Thyroid gland (tissue), 4 donors: ENCODE results near the gene POMT1. TPM values are rescaled to one million over a fixed set of nuclear protein-coding genes. Genes with fewer than 3 reads are reported as not detected.

Source experiments
- DNase-seq, 2 donors: peaks; one replicate each; pipeline ENCODE4 v3.0.0-alpha.2; 2019
- H3K27ac ChIP-seq, 3 donors: fragments of 200-600 bp; sonication (generic); 1 replicate in 2 of 3; 2 replicates in 1 of 3; pipeline ENCODE4 v1.5.1; 2016 to 2019; ENCODE audit warnings: mild to moderate bottlenecking in 1 of 3, moderate library complexity in 1 of 3
- H3K27me3 ChIP-seq: fragments of 200-600 bp; sonication (generic); one replicate; pipeline ENCODE4 v1.5.1; 2019
- H3K36me3 ChIP-seq, 2 donors: fragments of 200-600 bp; sonication (generic); one replicate each; pipeline ENCODE4 v1.5.1; 2016 to 2019
- H3K4me1 ChIP-seq, 2 donors: fragments of 200-600 bp; sonication (generic); one replicate each; pipeline ENCODE4 v1.5.1; 2017 to 2019
- H3K4me3 ChIP-seq, 3 donors: fragments of 200-600 bp; sonication (generic); replicated peaks in 1 of 3; 1 replicate in 2 of 3; 2 replicates in 1 of 3; pipeline ENCODE4 v1.5.1; 2016; ENCODE audit warnings: mild to moderate bottlenecking in 1 of 3
- H3K9me3 ChIP-seq: fragments of 200-600 bp; sonication (generic); one replicate; pipeline ENCODE4 v1.5.1; 2017
- CTCF ChIP-seq, 6 experiments: fragments of 200-600 bp in 3 of 6; fragments of 450-650 bp in 3 of 6; sonication (generic) in 3 of 6; IDR thresholded peaks; one replicate each; pipeline ENCODE4 v1.5.1; 2016 to 2019; ENCODE audit warnings: antibody characterized with exemption in 6 of 6, mild to moderate bottlenecking in 2 of 6, inconsistent platforms in 1 of 6, moderate library complexity in 1 of 6
- POLR2A ChIP-seq, 2 donors: fragments of 450-650 bp; IDR thresholded peaks; one replicate each; pipeline ENCODE4 v1.6.1; 2017; ENCODE audit warnings: antibody characterized with exemption in 2 of 2, mild to moderate bottlenecking in 2 of 2, moderate library complexity in 1 of 2
- WGBS, 2 donors: methylation state at CpG; one replicate each; pipeline ENCODE4 v1.1.5; 2017; 5-methylcytosine and 5-hydroxymethylcytosine counted together
- intact Hi-C: fragments of 100-400 bp; cut with DNase I; formaldehyde crosslinking; loops from one replicate; pipeline ENCODE4 v1.15.1; 2023
- total RNA-seq, 4 donors: library from RNA; depleted of rRNA; stranded (reverse); fragments of >200 nt; gene quantifications; one replicate each; pipeline ENCODE4 v1.2.3, GENCODE V29; 2016

The POMT1 gene
- total RNA-seq, 4 donors from 2014 or later = 21.8 to 51.0 (median 33.9) TPM

- WGBS, 2 donors = 95 to 97% methylated on average over 10 of the region's 10 CpGs
- TF ChIP-seq CTCF (IDR thresholded peaks at IDR 0.05) (no peak), POLR2A (IDR thresholded peaks at IDR 0.05) (no peak)
- Histone ChIP-seq H3K4me1 (no peaks in the 10 kb centered on the region), H3K27me3 (no peaks in the 10 kb centered on the region), H3K36me3 (peaks cover 56 to 63% of the 10 kb centered on the region in 2 donors), H3K27ac (no peak overlapping the region), H3K4me3 (no peak overlapping the region), H3K9me3 (no peaks in the 10 kb centered on the region)
- intact Hi-C loops = no loop called here
- DNase-seq = no peak
Observed at GRCh38 chr9:131521203-131521602, 18.5 kb downstream of the POMT1 start.

DNA sequence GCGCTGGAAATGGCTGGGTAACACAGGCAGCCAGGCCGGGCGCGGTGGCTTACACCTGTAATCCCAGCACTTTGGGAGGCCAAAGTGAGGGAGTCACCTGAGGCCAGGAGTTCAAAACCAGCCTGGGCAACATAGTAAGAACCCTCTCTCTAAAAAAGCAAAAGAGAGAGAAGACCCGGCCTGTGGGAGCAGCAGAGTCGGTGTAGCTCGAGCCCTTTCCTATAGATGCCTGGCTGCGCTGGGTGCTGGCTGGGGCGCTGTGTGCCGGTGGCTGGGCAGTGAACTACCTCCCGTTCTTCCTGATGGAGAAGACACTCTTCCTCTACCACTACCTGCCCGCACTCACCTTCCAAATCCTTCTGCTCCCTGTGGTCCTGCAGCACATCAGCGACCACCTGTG lies 19.1 kb downstream of the POMT1 start:
- Histone ChIP-seq H3K36me3 (peaks cover 56 to 61% of the 10 kb centered on the region in 2 donors), H3K9me3 (no peaks in the 10 kb centered on the region), H3K27ac (no peak overlapping the region), H3K27me3 (no peaks in the 10 kb centered on the region), H3K4me1 (no peaks in the 10 kb centered on the region), H3K4me3 (no peak overlapping the region)
- TF ChIP-seq CTCF (IDR thresholded peaks at IDR 0.05) = no peak
- TF ChIP-seq POLR2A (IDR thresholded peaks at IDR 0.05) = no peak
- 95 to 98% methylated on average over 13 of the region's 13 CpGs for WGBS, 2 donors
- DNase-seq = no peak
- intact Hi-C loops = no loop called here

GRCh38 chr9:131522257-131523085 lies 19.8 kb downstream of the POMT1 start:
- H3K9me3 ChIP-seq = no peaks in the 10 kb centered on the region
- H3K4me3 ChIP-seq = no peak overlapping the region
- 92 to 94% methylated on average over 26 to 28 of the region's 29 CpGs for WGBS, 2 donors
- H3K27ac ChIP-seq = no peak overlapping the region
- TF ChIP-seq POLR2A (IDR thresholded peaks at IDR 0.05) (no peak), CTCF (IDR thresholded peaks at IDR 0.05) (no peak)
- DNase-seq = no peak
- no peaks in the 10 kb centered on the region for H3K27me3 ChIP-seq
- H3K4me1 ChIP-seq = no peaks in the 10 kb centered on the region
- H3K36me3 ChIP-seq = peaks cover 58 to 60% of the 10 kb centered on the region in 2 donors
- intact Hi-C loops = no loop called here

GRCh38 chr9:131523086-131523388 lies 20.3 kb downstream of the POMT1 start:
- H3K9me3 ChIP-seq = no peaks in the 10 kb centered on the region
- no peak overlapping the region for H3K4me3 ChIP-seq
- no peaks in the 10 kb centered on the region for H3K4me1 ChIP-seq
- intact Hi-C loops = no loop called here
- H3K36me3 ChIP-seq = peaks cover 58 to 61% of the 10 kb centered on the region in 2 donors
- DNase-seq = no peak
- H3K27me3 ChIP-seq = no peaks in the 10 kb centered on the region
- no peak overlapping the region for H3K27ac ChIP-seq
- TF ChIP-seq POLR2A (IDR thresholded peaks at IDR 0.05) = no peak
- no peak for TF ChIP-seq CTCF (IDR thresholded peaks at IDR 0.05)
- WGBS, 2 donors = 92 to 93% methylated on average over 9 of the region's 9 CpGs
